Retinal pigment epithelial cell (primary cell): ENCODE data around the gene SYT1.

Source experiments
- DNase-seq: peaks from one replicate; pipeline ENCODE4 v3.0.0-alpha.2; 2010; ENCODE audit warnings: low read depth
- H3K4me3 ChIP-seq: 2 replicates; pipeline ENCODE4 v1.5.1; 2011; ENCODE audit warnings: mild to moderate bottlenecking, low read length, control low read depth, moderate library complexity
- TF ChIP-seq, protein P1 (sequence below): conservative IDR thresholded peaks from 2 replicates; pipeline ENCODE4 v1.5.1; 2011; ENCODE audit warnings: low read depth, low read length, control low read depth, inconsistent platforms

The SYT1 gene

DNA sequence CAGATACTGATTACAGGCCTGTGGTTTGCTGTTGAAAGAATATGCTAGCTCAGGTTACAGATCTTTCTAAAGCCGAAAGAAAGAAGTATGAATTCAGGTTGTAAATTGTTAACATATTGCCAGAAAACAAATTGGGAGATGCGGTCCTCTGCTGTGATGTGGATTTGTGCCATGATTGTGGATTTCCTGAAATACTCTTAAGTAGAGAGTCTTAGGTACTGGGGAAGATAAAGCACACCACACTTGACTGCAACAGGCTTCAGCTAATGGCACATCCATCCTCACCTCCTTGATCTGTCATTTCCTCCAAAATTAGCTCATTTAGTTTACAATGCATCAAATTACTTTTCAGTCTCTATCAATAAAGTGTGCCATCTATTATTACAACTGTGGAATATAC lies 279.2 kb downstream of the SYT1 start:
- DNase-seq: no peak
- TF ChIP-seq, protein P1, sequence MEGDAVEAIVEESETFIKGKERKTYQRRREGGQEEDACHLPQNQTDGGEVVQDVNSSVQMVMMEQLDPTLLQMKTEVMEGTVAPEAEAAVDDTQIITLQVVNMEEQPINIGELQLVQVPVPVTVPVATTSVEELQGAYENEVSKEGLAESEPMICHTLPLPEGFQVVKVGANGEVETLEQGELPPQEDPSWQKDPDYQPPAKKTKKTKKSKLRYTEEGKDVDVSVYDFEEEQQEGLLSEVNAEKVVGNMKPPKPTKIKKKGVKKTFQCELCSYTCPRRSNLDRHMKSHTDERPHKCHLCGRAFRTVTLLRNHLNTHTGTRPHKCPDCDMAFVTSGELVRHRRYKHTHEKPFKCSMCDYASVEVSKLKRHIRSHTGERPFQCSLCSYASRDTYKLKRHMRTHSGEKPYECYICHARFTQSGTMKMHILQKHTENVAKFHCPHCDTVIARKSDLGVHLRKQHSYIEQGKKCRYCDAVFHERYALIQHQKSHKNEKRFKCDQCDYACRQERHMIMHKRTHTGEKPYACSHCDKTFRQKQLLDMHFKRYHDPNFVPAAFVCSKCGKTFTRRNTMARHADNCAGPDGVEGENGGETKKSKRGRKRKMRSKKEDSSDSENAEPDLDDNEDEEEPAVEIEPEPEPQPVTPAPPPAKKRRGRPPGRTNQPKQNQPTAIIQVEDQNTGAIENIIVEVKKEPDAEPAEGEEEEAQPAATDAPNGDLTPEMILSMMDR: no peak
- H3K4me3 ChIP-seq: no peak overlapping the region

GRCh38 chr12:79151956-79152355 lies 287.4 kb downstream of the SYT1 start:
- TF ChIP-seq, protein P1: no peak
- no peak for DNase-seq

DNA sequence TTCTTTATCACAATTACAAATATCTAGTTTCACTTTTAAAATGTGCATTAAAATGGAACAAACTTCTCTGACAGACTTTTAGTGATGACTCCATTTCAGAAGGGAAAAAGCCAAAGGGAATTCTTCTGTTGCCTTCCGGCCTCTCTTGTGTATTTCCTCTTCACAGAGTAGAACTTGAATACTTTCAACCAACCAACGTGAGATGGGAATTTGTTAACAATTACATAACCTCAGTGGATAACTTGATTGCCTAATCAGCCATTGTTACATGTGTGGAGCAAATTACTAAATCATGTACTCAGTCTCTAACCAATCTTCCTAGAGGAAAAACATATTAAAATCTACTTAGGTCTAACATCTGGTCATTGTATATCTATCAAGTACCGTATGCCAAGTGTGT lies 291.1 kb downstream of the SYT1 start:
- TF ChIP-seq, protein P1: no peak
- DNase-seq: no peak
- no peak overlapping the region for H3K4me3 ChIP-seq

More at GRCh38 chr12:79151956-79152355, 287.4 kb downstream of the SYT1 start:
- no peak overlapping the region for H3K4me3 ChIP-seq

DNA sequence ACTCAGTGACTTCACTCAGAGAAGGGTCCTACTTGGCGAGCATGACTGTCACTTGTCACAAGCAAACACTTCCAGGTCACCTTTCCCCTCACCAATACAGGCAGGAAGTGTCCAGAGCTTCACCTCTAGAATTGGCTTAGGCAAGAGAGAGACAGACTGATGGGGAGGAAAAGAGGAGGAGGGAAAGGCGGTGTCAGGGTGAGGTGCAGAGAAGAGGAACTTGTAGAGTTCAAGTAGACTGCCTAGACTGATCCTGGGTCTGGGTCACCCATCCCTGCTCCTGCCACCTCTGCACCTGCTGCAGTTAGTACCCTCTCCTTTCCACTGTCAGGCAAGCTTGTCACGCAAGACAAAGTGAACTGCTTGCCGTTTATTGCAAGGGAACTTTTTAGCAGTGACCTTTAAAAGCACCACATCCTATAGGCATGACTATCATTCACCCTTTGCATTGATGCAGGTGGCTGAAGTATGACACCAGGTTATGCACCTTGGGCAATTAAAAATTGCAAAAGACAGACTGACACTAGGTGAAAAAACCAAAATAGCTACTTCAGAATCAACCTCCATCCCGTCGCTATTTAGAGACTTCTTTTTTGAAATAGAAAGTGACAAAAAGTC lies 292.4 kb downstream of the SYT1 start:
- no peak for DNase-seq
- no peak overlapping the region for H3K4me3 ChIP-seq
- TF ChIP-seq, protein P1: no peak

GRCh38 chr12:79161249-79161934 lies 296.8 kb downstream of the SYT1 start:
- TF ChIP-seq, protein P1: no peak
- DNase-seq: no peak
- no peak overlapping the region for H3K4me3 ChIP-seq

- H3K4me3 ChIP-seq: no peak overlapping the region
- DNase-seq: no peak
- TF ChIP-seq, protein P1: no peak
Measured at GRCh38 chr12:79162147-79162772, 297.7 kb downstream of the SYT1 start.
